IPS-NIHi7 (cell line): Measurements from ENCODE around the gene ATP2A2.
"Not testable (repeated sequence)": the region's sequence is repeated elsewhere in the genome, so short reads cannot be mapped to it uniquely, and the experiment has no call there.

Experiments used
- DNase-seq: peaks from one replicate; pipeline ENCODE4 v3.0.0; 2012; ENCODE audit warnings: mixed read lengths; ENCODE audit errors: extremely low spot score

The ATP2A2 gene

DNA sequence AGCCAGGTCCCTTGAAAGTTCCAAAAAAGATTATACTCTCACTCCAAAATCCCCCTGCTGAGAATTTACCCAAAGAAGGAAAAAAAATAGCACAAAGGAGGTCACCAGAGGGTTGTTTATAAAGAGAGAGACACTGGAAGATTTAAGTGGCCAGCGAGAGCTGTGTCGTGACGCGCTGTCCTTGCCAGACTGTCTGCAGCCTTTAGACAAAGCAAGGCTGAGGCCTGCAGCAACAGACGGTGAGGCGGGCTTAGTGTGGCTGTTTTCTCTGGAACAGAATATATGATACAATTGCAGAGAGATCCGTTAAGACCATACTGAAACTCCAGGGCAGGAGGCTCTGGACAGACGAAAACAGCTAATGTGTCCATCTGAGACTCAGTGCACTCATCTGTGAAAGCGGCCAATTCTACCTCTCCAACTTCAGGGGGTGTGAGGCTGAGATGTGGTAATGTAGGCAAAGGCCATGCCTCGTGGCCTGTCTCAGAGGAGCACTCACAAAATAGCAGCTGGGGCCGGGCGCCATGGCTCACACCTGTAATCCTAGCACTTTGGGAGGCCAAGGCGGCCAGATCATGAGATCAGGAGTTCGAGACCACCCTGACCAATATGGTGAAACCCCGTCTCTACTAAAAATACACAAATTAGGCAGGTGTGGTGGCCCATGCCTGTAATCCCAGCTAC, 86.3 kb downstream of the ATP2A2 start:
- no peak for DNase-seq

DNA sequence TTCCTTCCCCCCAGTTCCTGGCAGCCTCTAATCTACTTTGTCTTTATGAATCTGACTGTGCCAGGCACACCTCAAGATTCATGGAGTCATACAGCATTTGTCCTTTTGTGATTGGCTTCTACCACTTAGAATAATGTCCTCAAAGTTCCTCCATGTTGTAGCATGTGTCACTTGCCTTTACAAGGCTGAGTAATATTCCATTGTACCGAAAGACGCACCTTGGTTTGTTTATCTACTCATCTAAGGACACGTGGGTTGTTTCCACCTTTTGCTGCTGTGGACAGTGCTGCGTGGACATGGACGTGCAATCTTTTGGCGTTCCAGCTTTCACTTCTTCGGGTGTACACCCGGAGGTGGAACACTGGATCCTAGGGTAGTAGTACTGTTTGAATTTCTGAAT, 88.9 kb downstream of the ATP2A2 start:
- DNase-seq: no peak

DNA sequence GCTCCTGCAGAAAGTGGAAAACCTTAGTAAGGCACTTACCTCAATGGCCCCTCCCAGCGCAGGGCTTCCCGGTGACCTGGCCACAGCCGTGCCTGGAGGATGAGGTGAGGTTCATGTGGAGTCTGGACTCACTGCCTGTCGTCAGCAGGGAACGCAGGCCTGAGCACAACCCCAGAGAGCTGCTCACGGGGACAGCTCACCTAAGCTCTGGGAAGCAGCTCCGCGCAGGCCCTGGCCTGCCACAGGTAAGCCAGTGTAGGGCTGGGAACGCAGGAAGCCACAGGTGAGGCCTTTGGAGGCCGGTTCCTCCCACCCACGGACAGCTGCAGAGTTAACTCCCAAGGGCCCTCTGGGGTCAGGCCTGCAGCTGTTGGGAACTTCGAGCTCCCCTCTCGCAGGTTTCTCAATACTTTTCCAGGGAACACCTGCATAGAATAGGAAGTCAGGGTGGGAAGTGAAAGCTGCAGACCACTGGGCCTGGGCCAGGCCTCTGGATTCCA, 89.7 kb downstream of the ATP2A2 start:
- peak; percentile 22 for DNase-seq

DNA sequence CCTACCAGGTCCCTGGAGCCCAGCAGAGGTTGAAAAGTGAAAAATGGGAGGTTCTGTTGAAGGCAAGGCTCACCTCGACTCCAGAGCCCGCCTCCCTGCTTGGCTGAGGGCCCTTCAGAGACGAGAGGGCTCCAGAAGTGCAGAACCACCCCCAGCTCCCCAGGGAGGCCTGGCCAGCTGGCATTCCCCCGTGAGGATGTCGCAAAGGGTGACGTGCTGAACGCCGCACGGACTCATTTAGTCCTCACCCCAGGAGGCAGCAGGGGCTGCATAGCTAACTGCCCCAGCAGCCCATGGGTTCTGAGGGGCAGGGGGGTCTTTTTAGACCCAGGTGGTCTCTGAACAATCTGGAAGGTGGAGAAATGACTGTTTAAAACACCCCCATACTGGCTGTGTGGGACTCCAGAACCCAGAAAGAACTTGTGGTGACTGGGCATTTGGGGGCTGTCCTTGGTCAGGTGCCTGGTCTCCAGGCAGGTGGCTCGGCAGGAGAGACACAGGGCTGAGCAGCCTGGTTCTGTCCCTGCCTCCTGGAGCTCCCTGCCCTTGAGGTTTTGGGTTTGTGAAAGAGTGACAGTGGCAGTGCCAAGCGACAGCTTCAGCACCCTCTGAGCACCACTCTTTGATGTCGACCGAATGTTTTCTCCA, 90.5 kb downstream of the ATP2A2 start:
- no peak for DNase-seq

DNA sequence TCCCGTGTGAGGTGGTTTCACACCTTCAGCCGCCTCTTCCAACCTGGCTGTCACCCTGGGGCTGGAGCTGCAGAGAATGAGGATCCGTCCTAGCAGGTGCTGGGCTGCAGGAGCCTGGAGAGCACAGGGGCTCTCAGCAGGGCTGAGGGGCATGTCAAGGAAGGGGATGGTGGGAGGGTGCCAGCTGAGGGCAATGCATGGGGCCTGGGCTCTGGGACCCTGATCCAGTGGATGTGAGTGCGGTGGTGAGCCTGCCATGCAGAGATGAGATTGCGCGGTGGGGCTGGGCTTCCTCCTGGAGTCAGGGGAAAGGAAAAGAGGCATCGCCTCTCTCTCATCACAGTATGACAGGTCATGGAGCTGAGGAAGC, 91.0 kb downstream of the ATP2A2 start:
- no peak for DNase-seq

DNA sequence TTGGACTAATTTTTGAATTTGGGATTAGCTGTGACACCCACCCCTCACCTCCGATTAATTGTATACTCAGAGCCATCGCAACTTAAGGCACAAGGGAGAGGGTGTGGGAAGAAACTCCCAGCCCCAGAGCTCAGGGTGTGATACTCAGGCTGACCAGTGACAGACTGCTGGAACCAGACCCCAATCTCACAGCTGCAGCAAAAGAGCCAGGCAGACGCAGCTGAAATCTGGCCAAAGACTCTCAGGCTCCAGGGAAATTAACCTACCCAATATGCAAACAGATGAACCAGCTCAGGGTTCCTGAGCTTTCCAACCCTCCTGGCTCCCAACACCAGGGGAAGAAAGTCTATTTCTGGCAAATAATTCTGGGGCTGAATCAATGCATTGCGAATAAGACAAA, 92.0 kb downstream of the ATP2A2 start:
- DNase-seq: no peak

DNA sequence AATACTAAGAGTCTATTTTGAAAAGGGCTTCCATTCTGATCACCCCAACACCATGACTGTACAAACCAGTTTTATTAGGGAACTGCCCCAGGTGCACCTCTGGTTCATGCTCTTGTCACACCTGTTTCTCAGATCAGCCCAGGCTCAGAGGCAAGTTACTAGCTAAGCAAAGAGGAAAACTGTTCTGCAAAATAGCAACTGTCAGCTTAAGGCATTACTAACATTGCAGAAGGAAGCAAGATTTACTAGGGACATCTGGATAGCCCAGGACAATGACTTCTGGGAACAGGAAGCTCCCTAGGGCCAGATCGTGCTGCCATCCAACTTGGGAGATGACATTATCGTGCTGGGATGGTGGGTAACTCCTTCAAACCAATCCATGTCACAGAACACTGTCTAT, 92.4 kb downstream of the ATP2A2 start:
- no peak for DNase-seq

DNA sequence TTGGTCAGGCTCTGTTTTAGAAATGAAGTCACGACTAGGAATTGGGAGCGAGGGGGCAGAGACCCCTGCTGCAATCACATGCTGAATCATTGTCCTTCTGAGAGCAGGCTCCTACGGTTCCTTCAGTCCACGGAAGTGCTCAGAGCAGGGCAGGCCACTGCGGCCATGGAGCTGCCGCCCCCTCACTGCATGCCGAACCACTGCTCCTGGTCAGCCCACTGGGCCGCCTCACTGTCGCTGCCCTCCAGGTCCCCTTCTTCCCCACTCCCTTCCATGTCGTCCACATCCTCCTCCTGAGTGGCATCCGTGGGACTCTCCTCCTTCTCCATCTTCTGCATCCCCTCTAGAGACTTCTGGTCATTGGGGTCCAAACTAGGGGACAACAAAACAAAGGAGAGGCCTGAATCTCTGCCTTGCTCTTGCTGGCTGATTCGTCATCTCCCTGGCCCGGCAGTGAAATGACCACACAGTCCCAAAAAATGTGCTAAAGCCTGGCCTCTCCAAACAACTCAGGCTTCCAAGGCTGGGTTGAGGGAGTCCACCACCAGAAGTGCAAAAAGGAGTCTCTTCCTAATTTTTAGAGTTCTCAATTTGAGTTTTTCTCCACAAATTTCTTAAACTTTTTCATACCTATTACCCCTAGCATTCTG, 93.0 kb downstream of the ATP2A2 start:
- no peak for DNase-seq

DNA sequence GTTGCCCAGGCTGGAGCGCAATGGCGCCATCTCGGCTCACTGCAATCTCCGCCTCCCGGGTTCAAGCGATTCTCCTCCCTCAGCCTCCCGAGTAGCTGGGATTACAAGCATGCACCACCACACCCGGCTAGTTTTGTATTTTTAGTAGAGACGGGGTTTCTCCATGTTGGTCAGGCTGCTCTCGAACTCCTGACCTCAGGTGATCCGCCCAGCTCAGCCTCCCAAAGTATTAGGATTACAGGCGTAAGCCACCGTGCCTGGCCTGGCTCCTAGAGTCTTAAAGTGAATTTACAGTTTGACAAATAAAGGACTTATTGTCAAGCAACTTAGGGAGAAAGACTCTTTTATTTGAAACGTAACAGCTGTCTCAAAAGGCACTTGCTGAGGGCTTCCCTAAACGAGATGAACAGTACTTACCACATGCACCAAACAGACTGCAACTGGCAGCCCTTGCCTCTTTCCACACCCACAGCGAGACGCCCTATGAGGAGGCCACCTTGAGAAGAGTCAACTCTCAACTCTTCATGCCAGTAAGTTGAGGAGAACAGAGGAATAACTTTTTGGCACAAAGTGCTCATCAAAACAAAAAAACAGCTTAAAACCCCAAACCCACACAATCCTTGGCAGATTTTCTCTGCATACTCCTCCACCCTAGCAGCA, 97.2 kb downstream of the ATP2A2 start:
- DNase-seq: not testable (repeated sequence)

DNA sequence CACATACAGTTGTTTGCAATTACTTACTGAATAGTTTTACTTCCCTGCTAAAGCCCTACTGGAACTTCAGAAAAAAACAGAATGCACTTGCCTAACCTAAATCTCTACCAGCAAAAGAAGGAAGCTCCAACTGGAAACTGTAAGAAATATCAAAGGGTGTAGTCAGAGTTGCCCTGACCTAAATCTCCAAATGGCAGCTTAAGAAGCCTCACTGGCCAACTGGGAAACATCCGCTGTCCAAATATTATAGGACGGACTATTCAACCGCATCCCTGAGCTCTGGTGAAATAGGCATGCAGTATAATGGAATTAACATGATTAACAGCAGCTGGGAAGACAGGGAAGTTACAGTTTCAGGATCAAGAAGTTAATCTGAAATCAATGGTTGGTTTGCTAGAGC, 98.2 kb downstream of the ATP2A2 start:
- no peak for DNase-seq

DNA sequence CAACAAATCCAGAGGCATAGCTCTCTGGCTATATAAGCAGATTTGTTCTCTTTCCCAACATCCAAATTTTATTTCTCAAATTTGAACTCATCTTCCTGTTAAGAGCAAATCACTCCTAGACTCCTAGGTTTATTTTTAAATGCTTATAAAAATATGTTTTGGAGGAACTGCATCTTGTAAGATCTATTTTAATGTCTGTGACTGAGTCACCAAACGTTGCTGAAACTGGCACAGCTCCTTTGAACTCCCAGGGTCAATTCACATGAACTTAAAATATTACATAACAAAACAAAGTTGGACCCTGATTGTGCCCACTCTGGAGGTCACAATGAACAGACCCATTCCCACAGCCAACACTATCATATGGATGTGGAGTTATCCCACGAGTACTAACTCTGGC, 98.6 kb downstream of the ATP2A2 start:
- no peak for DNase-seq

DNA sequence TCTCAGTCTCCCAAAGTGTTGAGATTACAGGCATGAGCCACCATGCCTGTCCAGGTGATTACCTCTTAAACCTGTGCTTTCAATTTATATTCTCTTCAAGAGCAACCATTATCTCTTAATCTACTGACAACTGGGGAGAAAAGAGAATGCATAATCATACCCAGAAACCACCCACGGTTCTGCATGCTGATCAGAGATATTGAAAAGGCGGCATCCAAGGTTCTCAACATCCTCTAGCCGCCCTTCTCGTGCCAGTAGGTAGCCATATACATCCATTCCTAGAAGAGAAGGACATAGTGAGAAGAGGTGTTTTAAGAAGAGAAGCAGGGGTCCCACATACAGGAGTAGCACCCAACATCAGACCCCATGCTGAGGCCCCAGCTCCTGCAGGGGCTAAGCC, 101.6 kb downstream of the ATP2A2 start:
- DNase-seq: no peak
